HEK293 (cell line): ENCODE data around the gene TNIK.

Experiments used
- CTCF ChIA-PET: fragments of 350-600 bp; formaldehyde crosslinking; extraction: SDS; loops from one replicate; lab custom pipeline; 2021; ENCODE audit warnings: antibody characterized with exemption; lab: Yijun Ruan, JAX
- POLR2A ChIA-PET: fragments of 300-600 bp; formaldehyde crosslinking; extraction: SDS; loops from one replicate; lab custom pipeline; 2020; ENCODE audit warnings: antibody characterized with exemption, inconsistent platforms; lab: Yijun Ruan, JAX
- H3K27ac ChIP-seq: fragments of 200-500 bp; sonication (Bioruptor generic); 2 replicates; pipeline ENCODE4 v1.5.1; 2014; ENCODE audit warnings: low read depth, low read length, control low read depth, inconsistent platforms; ENCODE audit errors: extremely low read depth
- H3K36me3 ChIP-seq, 2 experiments: fragments of 200-500 bp in 1 of 2; sonication (Bioruptor generic) in 1 of 2; 1 replicate in 1 of 2; 2 replicates in 1 of 2; pipeline ENCODE4 v1.5.1; 2014 to 2017; ENCODE audit warnings: inconsistent platforms in 2 of 2, low read length in 2 of 2; ENCODE audit not compliant: control insufficient read depth in 2 of 2, insufficient read depth in 1 of 2
- H3K4me1 ChIP-seq: fragments of 200-500 bp; sonication (Bioruptor generic); 2 replicates; pipeline ENCODE4 v1.5.1; 2014; ENCODE audit warnings: mild to moderate bottlenecking, low read length, inconsistent platforms; ENCODE audit not compliant: control insufficient read depth, insufficient read depth
- H3K4me3 ChIP-seq: 2 replicates; pipeline ENCODE4 v1.5.1; 2011; ENCODE audit warnings: low read depth, mild to moderate bottlenecking, control low read depth, low read length, moderate library complexity
- H3K9me3 ChIP-seq: fragments of 200-500 bp; sonication (Bioruptor generic); 2 replicates; pipeline ENCODE4 v1.5.1; 2014; ENCODE audit warnings: low read depth, low read length, inconsistent platforms; ENCODE audit not compliant: control insufficient read depth, insufficient read depth
- CTCF ChIP-seq: fragments of 450-650 bp; formaldehyde crosslinking; IDR thresholded peaks from 2 replicates; pipeline ENCODE4 v1.5.1; 2016; ENCODE audit warnings: missing biosample characterization, missing genetic modification characterization
- GLIS1 ChIP-seq: fragments of 450-650 bp; formaldehyde crosslinking; IDR thresholded peaks from 2 replicates; pipeline ENCODE4 v1.5.1; 2016; ENCODE audit warnings: missing biosample characterization, missing genetic modification characterization
- HOXC10 ChIP-seq: sonication (generic); formaldehyde crosslinking; IDR thresholded peaks from 2 replicates; pipeline ENCODE4 v1.8.1; 2023; ENCODE audit warnings: mild to moderate bottlenecking, missing genetic modification reagents
- IKZF3 ChIP-seq: fragments of 450-650 bp; IDR thresholded peaks from 2 replicates; pipeline ENCODE4 v1.5.0; 2018; ENCODE audit warnings: missing biosample characterization, mild to moderate bottlenecking, missing genetic modification characterization, moderate library complexity
- MEIS1 ChIP-seq: sonication (generic); formaldehyde crosslinking; IDR thresholded peaks from 2 replicates; pipeline ENCODE4 v1.8.1; 2022; ENCODE audit warnings: missing genetic modification reagents, mild to moderate bottlenecking, borderline replicate concordance
- MZF1 ChIP-seq: fragments of 450-650 bp; formaldehyde crosslinking; IDR thresholded peaks from 2 replicates; pipeline ENCODE4 v1.5.1; 2017; ENCODE audit warnings: missing biosample characterization, missing genetic modification characterization, borderline replicate concordance
- SCRT2 ChIP-seq: fragments of 450-650 bp; formaldehyde crosslinking; IDR thresholded peaks from 2 replicates; pipeline ENCODE4 v1.5.1; 2016; ENCODE audit warnings: missing biosample characterization, missing genetic modification characterization
- SP7 ChIP-seq: fragments of 450-650 bp; formaldehyde crosslinking; IDR thresholded peaks from 2 replicates; pipeline ENCODE4 v1.5.1; 2016; ENCODE audit warnings: missing biosample characterization, missing genetic modification characterization
- YY2 ChIP-seq: fragments of 450-650 bp; formaldehyde crosslinking; IDR thresholded peaks from 2 replicates; pipeline ENCODE4 v1.5.1; 2016; ENCODE audit warnings: missing biosample characterization, missing genetic modification characterization
- ZBTB8A ChIP-seq: fragments of 450-650 bp; formaldehyde crosslinking; IDR thresholded peaks from 2 replicates; pipeline ENCODE4 v1.5.1; 2016; ENCODE audit warnings: missing biosample characterization, missing genetic modification characterization
- ZEB2 ChIP-seq: fragments of 450-650 bp; formaldehyde crosslinking; IDR thresholded peaks from 2 replicates; pipeline ENCODE4 v1.5.1; 2016; ENCODE audit warnings: missing biosample characterization, missing genetic modification characterization
- ZNF112 ChIP-seq: fragments of 450-650 bp; formaldehyde crosslinking; IDR thresholded peaks from 2 replicates; pipeline ENCODE4 v1.5.0; 2017; ENCODE audit warnings: missing biosample characterization, missing genetic modification characterization
- ZNF174 ChIP-seq: fragments of 450-650 bp; formaldehyde crosslinking; IDR thresholded peaks from 2 replicates; pipeline ENCODE4 v1.5.0; 2017; ENCODE audit warnings: missing biosample characterization, mild to moderate bottlenecking, missing genetic modification characterization
- ZNF19 ChIP-seq: fragments of 450-650 bp; formaldehyde crosslinking; IDR thresholded peaks from 2 replicates; pipeline ENCODE4; 2016; ENCODE audit warnings: missing biosample characterization, missing genetic modification characterization, low read depth
- ZNF211 ChIP-seq: fragments of 450-650 bp; formaldehyde crosslinking; IDR thresholded peaks from 2 replicates; pipeline ENCODE4 v1.5.1; 2016; ENCODE audit warnings: low read depth, missing biosample characterization, missing genetic modification characterization
- ZNF514 ChIP-seq: fragments of 450-650 bp; formaldehyde crosslinking; IDR thresholded peaks from 2 replicates; pipeline ENCODE4 v1.5.1; 2016; ENCODE audit warnings: missing biosample characterization, missing genetic modification characterization
- ZNF548 ChIP-seq: fragments of 450-650 bp; formaldehyde crosslinking; IDR thresholded peaks from 2 replicates; pipeline ENCODE4 v1.5.1; 2016; ENCODE audit warnings: missing biosample characterization, missing genetic modification characterization
- ZNF654 ChIP-seq: fragments of 450-650 bp; formaldehyde crosslinking; IDR thresholded peaks from 2 replicates; pipeline ENCODE4 v1.5.1; 2016; ENCODE audit warnings: low read depth, missing biosample characterization, missing genetic modification characterization
- ZNF670 ChIP-seq: fragments of 450-650 bp; formaldehyde crosslinking; IDR thresholded peaks from 2 replicates; pipeline ENCODE4 v1.5.1; 2016; ENCODE audit warnings: missing biosample characterization, missing genetic modification characterization, low read depth
- ZNF768 ChIP-seq: fragments of 450-650 bp; formaldehyde crosslinking; IDR thresholded peaks from 2 replicates; pipeline ENCODE4 v1.5.1; 2018; ENCODE audit warnings: missing biosample characterization, mild to moderate bottlenecking, missing genetic modification characterization
- ZNF776 ChIP-seq: fragments of 450-650 bp; formaldehyde crosslinking; IDR thresholded peaks from 2 replicates; pipeline ENCODE4 v1.5.0; 2017; ENCODE audit warnings: missing biosample characterization, missing genetic modification characterization, borderline replicate concordance
- TF ChIP-seq, protein P1 (sequence below): fragments of 450-650 bp; formaldehyde crosslinking; IDR thresholded peaks from 2 replicates; pipeline ENCODE4 v1.5.1; 2016; ENCODE audit warnings: missing biosample characterization, missing genetic modification characterization, low read depth

Gene TNIK

GRCh38 chr3:171278299-171278590 lies 182.0 kb downstream of the TNIK start:
- POLR2A ChIA-PET = no interaction called here

DNA sequence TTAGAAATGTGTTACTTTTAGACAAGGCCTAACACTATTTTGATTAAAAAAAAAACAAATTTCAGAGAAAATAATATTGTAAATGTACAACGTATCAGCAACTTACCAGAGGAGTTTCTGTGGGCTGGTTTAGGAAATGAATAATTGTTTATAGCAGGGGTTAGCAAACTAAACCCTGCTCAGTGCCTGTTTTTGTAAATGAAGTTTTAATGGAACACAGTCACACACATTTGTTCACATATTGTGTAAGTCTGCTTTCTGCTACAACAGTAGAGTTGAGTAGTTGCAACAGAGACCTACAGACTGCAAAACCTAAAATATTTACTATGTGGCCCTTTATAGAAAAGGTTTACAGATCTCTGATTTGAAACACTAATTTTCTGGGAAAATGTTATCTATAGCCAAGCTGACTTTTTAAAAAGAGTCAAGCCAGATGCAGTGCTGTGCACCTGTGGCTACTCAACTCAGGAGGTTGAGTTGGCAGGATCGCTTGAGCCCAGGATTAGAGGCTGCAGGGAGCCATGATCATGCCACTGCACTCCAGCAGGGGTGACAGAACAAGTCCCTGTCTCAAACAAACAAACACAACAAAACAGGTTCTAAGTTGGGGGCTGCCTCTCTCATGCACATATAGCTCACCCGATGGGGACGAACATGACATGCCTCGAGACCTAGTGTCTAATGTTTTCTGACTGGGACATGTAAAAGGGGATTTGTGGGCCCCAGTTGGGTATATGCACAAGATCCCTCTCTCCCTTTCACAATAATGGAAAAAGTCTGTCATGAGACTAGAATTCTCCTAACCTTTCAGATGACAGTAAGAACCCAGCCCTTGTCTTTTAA lies 182.5 kb downstream of the TNIK start:
- Histone ChIP-seq H3K36me3 (no peaks in the 10 kb centered on the region), H3K27ac (no peak overlapping the region), H3K9me3 (no peaks in the 10 kb centered on the region), H3K4me3 (no peak overlapping the region), H3K4me1 (no peaks in the 10 kb centered on the region)
- peak; percentile 81; the same call in 1 of the 2 replicates for TF ChIP-seq MZF1 (tag by site-specific recombination)
- no peak for TF ChIP-seq ZNF654 (tag by site-specific recombination)
- TF ChIP-seq ZNF768 (tag by site-specific recombination) = no peak
- TF ChIP-seq SCRT2 = peak; percentile 32; the same call in 1 of the 2 replicates
- ChIA-PET POLR2A (no interaction called here), CTCF (interaction anchor here (0.6 kb wide), 1 partner anchor 15 kb away, joined by 3 read pairs; no protein-coding TSS in a partner anchor)

More at GRCh38 chr3:171278299-171278590, 182.0 kb downstream of the TNIK start:
- Histone ChIP-seq H3K4me1 (no peaks in the 10 kb centered on the region), H3K9me3 (no peaks in the 10 kb centered on the region), H3K4me3 (no peak overlapping the region), H3K27ac (no peak overlapping the region), H3K36me3 (no peaks in the 10 kb centered on the region)
- TF ChIP-seq ZNF514 (no peak), ZBTB8A (tag by site-specific recombination) (no peak), ZEB2 (tag by site-specific recombination) (no peak), GLIS1 (tag by site-specific recombination) (no peak), ZNF19 (tag by site-specific recombination) (no peak), CTCF (tag by site-specific recombination) (no peak), ZNF776 (tag by site-specific recombination) (no peak), ZNF211 (tag by site-specific recombination) (no peak), ZNF112 (tag by site-specific recombination) (no peak), SP7 (tag by site-specific recombination) (no peak), ZNF174 (tag by site-specific recombination) (no peak), YY2 (no peak), IKZF3 (tag by site-specific recombination) (no peak), MEIS1 (CRISPR knock-in tag) (no peak), ZNF670 (no peak), ZNF548 (tag by site-specific recombination) (no peak), HOXC10 (CRISPR knock-in tag) (no peak)
- TF ChIP-seq, protein P1, sequence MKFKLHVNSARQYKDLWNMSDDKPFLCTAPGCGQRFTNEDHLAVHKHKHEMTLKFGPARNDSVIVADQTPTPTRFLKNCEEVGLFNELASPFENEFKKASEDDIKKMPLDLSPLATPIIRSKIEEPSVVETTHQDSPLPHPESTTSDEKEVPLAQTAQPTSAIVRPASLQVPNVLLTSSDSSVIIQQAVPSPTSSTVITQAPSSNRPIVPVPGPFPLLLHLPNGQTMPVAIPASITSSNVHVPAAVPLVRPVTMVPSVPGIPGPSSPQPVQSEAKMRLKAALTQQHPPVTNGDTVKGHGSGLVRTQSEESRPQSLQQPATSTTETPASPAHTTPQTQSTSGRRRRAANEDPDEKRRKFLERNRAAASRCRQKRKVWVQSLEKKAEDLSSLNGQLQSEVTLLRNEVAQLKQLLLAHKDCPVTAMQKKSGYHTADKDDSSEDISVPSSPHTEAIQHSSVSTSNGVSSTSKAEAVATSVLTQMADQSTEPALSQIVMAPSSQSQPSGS (tag by site-specific recombination) = no peak
- CTCF ChIA-PET = interaction anchor here (0.6 kb wide), 1 partner anchor 15 kb away, joined by 3 read pairs; no protein-coding TSS in a partner anchor
